HepG2 (cell line): ENCODE results near the gene KRT34. TPM values are rescaled to one million over a fixed set of nuclear protein-coding genes. Genes with fewer than 3 reads are reported as not detected.

Source experiments
- ARID4A ChIP-seq: sonication (generic); formaldehyde crosslinking; IDR thresholded peaks from 2 replicates; pipeline ENCODE4 v1.5.0; 2020; ENCODE audit warnings: mild to moderate bottlenecking, missing genetic modification reagents, borderline replicate concordance
- ATM ChIP-seq: fragments of 450-650 bp; IDR thresholded peaks from 2 replicates; pipeline ENCODE4 v1.7.1; 2017; ENCODE audit warnings: mild to moderate bottlenecking, borderline replicate concordance
- DZIP1 ChIP-seq: sonication (generic); formaldehyde crosslinking; IDR thresholded peaks from 2 replicates; pipeline ENCODE4 v1.5.0; 2020; ENCODE audit warnings: mild to moderate bottlenecking, missing genetic modification reagents
- ESRRA ChIP-seq: sonication (generic); formaldehyde crosslinking; IDR thresholded peaks from 2 replicates; pipeline ENCODE4 v1.5.1; 2020; ENCODE audit warnings: mild to moderate bottlenecking, low read depth, missing genetic modification reagents
- FOSL1 ChIP-seq: sonication (generic); formaldehyde crosslinking; IDR thresholded peaks from 2 replicates; pipeline ENCODE4 v1.9.0; 2021; ENCODE audit warnings: missing genetic modification reagents, borderline replicate concordance
- LRRFIP1 ChIP-seq: sonication (generic); formaldehyde crosslinking; conservative IDR thresholded peaks from 2 replicates; pipeline ENCODE4 v1.4.0; 2020; ENCODE audit warnings: missing genetic modification reagents
- NFRKB ChIP-seq: fragments of 450-650 bp; IDR thresholded peaks from 2 replicates; pipeline ENCODE4 v1.6.1; 2017
- PREB ChIP-seq: sonication (generic); formaldehyde crosslinking; IDR thresholded peaks from 2 replicates; pipeline ENCODE4 v1.4.0; 2020; ENCODE audit warnings: missing genetic modification reagents
- RNF2 ChIP-seq: fragments of 450-650 bp; conservative IDR thresholded peaks from 2 replicates; pipeline ENCODE4 v1.6.1; 2016; ENCODE audit warnings: low read depth
- SMC3 ChIP-seq: IDR thresholded peaks from 2 replicates; pipeline ENCODE4 v1.6.1; 2011; ENCODE audit warnings: low read length, improper control_type of control experiment
- TBP ChIP-seq: sonication (generic); formaldehyde crosslinking; IDR thresholded peaks from 2 replicates; pipeline ENCODE4 v1.5.0; 2020; ENCODE audit warnings: missing genetic modification reagents
- ZKSCAN5 ChIP-seq: sonication (generic); formaldehyde crosslinking; IDR thresholded peaks from 2 replicates; pipeline ENCODE4 v1.5.1; 2020; ENCODE audit warnings: mild to moderate bottlenecking, missing genetic modification reagents
- ZNF275 ChIP-seq: sonication (generic); formaldehyde crosslinking; IDR thresholded peaks from 2 replicates; pipeline ENCODE4 v1.8.0; 2022; ENCODE audit warnings: missing genetic modification reagents, mild to moderate bottlenecking, inconsistent platforms, borderline replicate concordance
- ZNF563 ChIP-seq: sonication (generic); formaldehyde crosslinking; IDR thresholded peaks from 2 replicates; pipeline ENCODE4 v1.8.0; 2022; ENCODE audit warnings: mild to moderate bottlenecking, moderate library complexity, missing genetic modification reagents
- ZNF570 ChIP-seq: sonication (generic); formaldehyde crosslinking; IDR thresholded peaks from 2 replicates; pipeline ENCODE4 v1.4.0; 2020; ENCODE audit warnings: mild to moderate bottlenecking, missing genetic modification reagents, borderline replicate concordance
- ZNF766 ChIP-seq: sonication (generic); formaldehyde crosslinking; IDR thresholded peaks from 2 replicates; pipeline ENCODE4 v1.5.0; 2020; ENCODE audit warnings: missing genetic modification reagents, borderline replicate concordance
- polyA plus RNA-seq, 8 experiments: library from polyadenylated mRNA; depleted of rRNA in 3 of 8; stranded (reverse) in 7 of 8; unstranded in 1 of 8; fragments of >200 nt; fragmentation: Illumina TruSeq in 4 of 8; extraction: Trizol in 4 of 8; gene quantifications; 2 replicates each; pipeline versions ENCODE4 v1.2.1 to v1.2.3, GENCODE V29; 2011 to 2016; ENCODE audit warnings: low read depth in 4 of 8, missing spikeins in 1 of 8, mixed read lengths in 1 of 8; ENCODE audit not compliant: insufficient read depth in 1 of 8
- total RNA-seq, 5 experiments: library from RNA; depleted of rRNA; stranded (reverse); fragments of >200 nt; fragmentation: Illumina TruSeq; extraction: Trizol; gene quantifications; 2 replicates each; pipeline ENCODE4 v1.2.3, GENCODE V29; 2016; ENCODE audit warnings: low read depth in 1 of 5

Gene KRT34
- total and polyA plus RNA-seq, 2 of the 13 experiments (the other 11 are each of a cell fraction or from before 2014, with no cell fraction given), result not detected

- TF ChIP-seq LRRFIP1 (CRISPR knock-in tag) (no peak), ATM (no peak), ZNF766 (CRISPR knock-in tag) (no peak), NFRKB (no peak), ARID4A (CRISPR knock-in tag) (peak; percentile 30; the same call in 1 of the 2 replicates), ZKSCAN5 (no peak), ZNF275 (CRISPR knock-in tag) (no peak), FOSL1 (CRISPR knock-in tag) (no peak), TBP (CRISPR knock-in tag) (no peak), SMC3 (no peak), ZNF570 (CRISPR knock-in tag) (no peak), ZNF563 (CRISPR knock-in tag) (peak; percentile 52; the same call in 1 of the 2 replicates), ESRRA (CRISPR knock-in tag) (peak; percentile 93), RNF2 (0 out of 2 replicates have a peak, but pooled peaks have one; percentile 27), PREB (CRISPR knock-in tag) (no peak), DZIP1 (no peak)
Measured at GRCh38 chr17:41415833-41416335, 33.8 kb upstream of the KRT34 start (continued).
